ENCODE data around the gene SULT1B1. TPM values are rescaled to one million over a fixed set of nuclear protein-coding genes. Genes with fewer than 3 reads are reported as not detected.

SULT1B1 gene
- total RNA-seq, 1 donor: 1.3 TPM

GRCh38 chr4:69750346-69750745 lies 10.1 kb downstream of the SULT1B1 start:
- TF ChIP-seq CTCF (IDR thresholded peaks at IDR 0.05; ENCODE audit: insufficient read depth, low read length): no peak
- DNase-seq (ENCODE audit: low read depth): peak; percentile 61
- H3K4me3 ChIP-seq (ENCODE audit: low read depth, low read length): no peak overlapping the region

- TF ChIP-seq CTCF (IDR thresholded peaks at IDR 0.05; ENCODE audit: insufficient read depth, low read length): no peak
- peak; percentile 73 for DNase-seq (ENCODE audit: low read depth)
- H3K4me3 ChIP-seq (ENCODE audit: low read depth, low read length): no peak overlapping the region
Observed at GRCh38 chr4:69749771-69750170, 10.6 kb downstream of the SULT1B1 start.

GRCh38 chr4:69748173-69748572 lies 12.2 kb downstream of the SULT1B1 start:
- no peak for TF ChIP-seq CTCF (IDR thresholded peaks at IDR 0.05; ENCODE audit: insufficient read depth, low read length)
- H3K4me3 ChIP-seq (ENCODE audit: low read depth, low read length): no peak overlapping the region
- peak; percentile 52 for DNase-seq (ENCODE audit: low read depth)

GRCh38 chr4:69744157-69744478 lies 16.3 kb downstream of the SULT1B1 start:
- H3K4me3 ChIP-seq (ENCODE audit: low read depth, low read length): no peak overlapping the region
- TF ChIP-seq CTCF (IDR thresholded peaks at IDR 0.05; ENCODE audit: insufficient read depth, low read length): no peak
- no peak for DNase-seq (ENCODE audit: low read depth)

- H3K4me3 ChIP-seq (ENCODE audit: low read depth, low read length): no peak overlapping the region
- TF ChIP-seq CTCF (IDR thresholded peaks at IDR 0.05; ENCODE audit: insufficient read depth, low read length): no peak
- no peak for DNase-seq (ENCODE audit: low read depth)
Observed at GRCh38 chr4:69743476-69744156, 16.8 kb downstream of the SULT1B1 start.

GRCh38 chr4:69742596-69742995 lies 17.8 kb downstream of the SULT1B1 start:
- no peak for TF ChIP-seq CTCF (IDR thresholded peaks at IDR 0.05; ENCODE audit: insufficient read depth, low read length)
- no peak for DNase-seq (ENCODE audit: low read depth)
- no peak overlapping the region for H3K4me3 ChIP-seq (ENCODE audit: low read depth, low read length)

- no peak for DNase-seq (ENCODE audit: low read depth)
- H3K4me3 ChIP-seq (ENCODE audit: low read depth, low read length): no peak overlapping the region
- no peak for TF ChIP-seq CTCF (IDR thresholded peaks at IDR 0.05; ENCODE audit: insufficient read depth, low read length)
Observed at GRCh38 chr4:69738872-69739271, 21.5 kb downstream of the SULT1B1 start.

Data from fibroblast of the aortic adventitia (primary cell).